Epithelial cell of esophagus (primary cell): ENCODE data around the gene LRRIQ1.
"Not testable (repeated sequence)": the region's sequence is repeated elsewhere in the genome, so short reads cannot be mapped to it uniquely, and the experiment has no call there.

Experiments
- DNase-seq: peaks from one replicate; pipeline ENCODE4 v3.0.0; 2010; ENCODE audit warnings: low read depth
- H3K4me3 ChIP-seq: 2 replicates; pipeline ENCODE4 v1.5.1; 2011; ENCODE audit warnings: mild to moderate bottlenecking, low read length, control low read depth
- CTCF ChIP-seq: IDR thresholded peaks from 2 replicates; pipeline ENCODE4 v1.5.1; 2011; ENCODE audit warnings: low read depth, mild to moderate bottlenecking, low read length, control low read depth, inconsistent platforms; ENCODE audit not compliant: insufficient read depth; ENCODE audit errors: missing control alignments

Gene LRRIQ1

GRCh38 chr12:85206543-85206942 is 170.4 kb downstream of the LRRIQ1 start:
- no peak for TF ChIP-seq CTCF
- H3K4me3 ChIP-seq = no peak overlapping the region
- DNase-seq = no peak

- not testable (repeated sequence) for DNase-seq, H3K4me3 ChIP-seq
Measured at GRCh38 chr12:85224339-85224738, 188.2 kb downstream of the LRRIQ1 start.

- no peak for DNase-seq
- no peak for TF ChIP-seq CTCF
Measured at GRCh38 chr12:85225501-85225900, 189.3 kb downstream of the LRRIQ1 start.

GRCh38 chr12:85237327-85237726 is 201.2 kb downstream of the LRRIQ1 start:
- DNase-seq = peak; percentile 2
- H3K4me3 ChIP-seq = no peak overlapping the region
- TF ChIP-seq CTCF = no peak

More at GRCh38 chr12:85225501-85225900, 189.3 kb downstream of the LRRIQ1 start:
- no peak overlapping the region for H3K4me3 ChIP-seq

- H3K4me3 ChIP-seq = no peak overlapping the region
- no peak for TF ChIP-seq CTCF
- no peak for DNase-seq
Measured at GRCh38 chr12:85244561-85244960, 208.4 kb downstream of the LRRIQ1 start.

- H3K4me3 ChIP-seq = no peak overlapping the region
- no peak for TF ChIP-seq CTCF
- peak; percentile 17 for DNase-seq
Measured at GRCh38 chr12:85253853-85254252, 217.7 kb downstream of the LRRIQ1 start.

- TF ChIP-seq CTCF = no peak
- H3K4me3 ChIP-seq = no peak overlapping the region
- no peak for DNase-seq
Measured at GRCh38 chr12:85257671-85258070, 221.5 kb downstream of the LRRIQ1 start.

GRCh38 chr12:85260447-85260846 is 224.3 kb downstream of the LRRIQ1 start:
- TF ChIP-seq CTCF = no peak
- DNase-seq = no peak
- H3K4me3 ChIP-seq = no peak overlapping the region
